HepG2 (cell line): ENCODE results near the gene SERPINI1. TPM values are rescaled to one million over a fixed set of nuclear protein-coding genes. Genes with fewer than 3 reads are reported as not detected.

Experiments
- ATAC-seq: fragments of 200-7000 bp; cut with Tn5 transposase; 3 replicates; pipeline ENCODE4 v1.9.1; 2020; ENCODE audit warnings: mild to moderate bottlenecking, moderate library complexity
- BruUV-seq: library from RNA; stranded (reverse); fragments of 400-500 nt; replicated peaks from 2 replicates; lab custom pipeline; 2021; lab: Mats Ljungman, UMichigan
- CTCF ChIA-PET: fragments of 300-600 bp; formaldehyde crosslinking; extraction: SDS; loops from one replicate; lab custom pipeline; 2021; ENCODE audit warnings: low total read pairs, inconsistent platforms, low intra/inter-chr PET ratio; lab: Yijun Ruan, JAX
- POLR2A ChIA-PET: fragments of 350-600 bp; sonication (Branson Sonifier 250); formaldehyde crosslinking; loops from one replicate; lab custom pipeline; 2020; ENCODE audit warnings: antibody characterized with exemption, inconsistent platforms; lab: Yijun Ruan, JAX
- DNase-seq: peaks from one replicate; pipeline ENCODE4 v3.0.0-alpha.2; 2015; ENCODE audit warnings: low spot score
- FAIRE-seq: peaks from 3 replicates; lab custom pipeline; 2011; peaks lifted over from hg19 to GRCh38; lab: Jason Lieb, UNC
- H2AFZ ChIP-seq: one replicate; pipeline ENCODE4 v1.6.1; 2011; ENCODE audit warnings: low read length, inconsistent platforms
- H3K27ac ChIP-seq: fragments of 300-600 bp; 3 replicates; pipeline ENCODE4 v1.8.0; 2011; ENCODE audit warnings: mixed run types, mild to moderate bottlenecking, mixed read lengths, low read length, inconsistent platforms; ENCODE audit not compliant: insufficient read depth; ENCODE audit errors: extremely low read length
- H3K27me3 ChIP-seq, 2 experiments: fragments of 200-600 bp in 1 of 2; 2 replicates in 1 of 2; 3 replicates in 1 of 2; pipeline versions ENCODE4 v1.6.0 to v1.8.0; 2011; ENCODE audit warnings: low read length in 2 of 2, mild to moderate bottlenecking in 2 of 2, moderate library complexity in 2 of 2, inconsistent platforms in 1 of 2; ENCODE audit not compliant: insufficient read depth in 2 of 2, control insufficient read depth in 1 of 2
- H3K36me3 ChIP-seq, 2 experiments: fragments of 200-600 bp in 1 of 2; replicated peaks in 1 of 2; 2 replicates in 1 of 2; 3 replicates in 1 of 2; pipeline versions ENCODE4 v1.5.1 to v1.8.0; 2011; ENCODE audit warnings: low read length in 2 of 2, inconsistent platforms in 1 of 2; ENCODE audit not compliant: insufficient read depth in 2 of 2, control insufficient read depth in 1 of 2
- H3K4me1 ChIP-seq: 2 replicates; pipeline ENCODE4 v1.5.1; 2012; ENCODE audit warnings: low read length, inconsistent platforms; ENCODE audit not compliant: insufficient read depth
- H3K4me2 ChIP-seq: 2 replicates; pipeline ENCODE4 v1.6.0; 2011; ENCODE audit warnings: low read depth, low read length, inconsistent platforms
- H3K4me3 ChIP-seq, 3 experiments: fragments of 200-600 bp in 1 of 3; sonication (generic), shearing (Covaris generic) in 1 of 3; replicated peaks in 1 of 3; 2 replicates each; pipeline ENCODE4 v1.5.1; 2011 to 2016; ENCODE audit warnings: low read length in 3 of 3, inconsistent platforms in 2 of 3, low read depth in 2 of 3, mild to moderate bottlenecking in 2 of 3, control low read depth in 1 of 3, mixed read lengths in 1 of 3; ENCODE audit not compliant: insufficient read depth in 1 of 3
- H3K79me2 ChIP-seq: one replicate; pipeline ENCODE4 v1.6.1; 2011; ENCODE audit warnings: low read length, inconsistent platforms; ENCODE audit not compliant: insufficient read depth
- H3K9ac ChIP-seq: 2 replicates; pipeline ENCODE4 v1.6.0; 2011; ENCODE audit warnings: mild to moderate bottlenecking, low read depth, low read length, inconsistent platforms; ENCODE audit not compliant: insufficient read depth
- H3K9me3 ChIP-seq: 2 replicates; pipeline ENCODE4 v1.5.1; 2012; ENCODE audit warnings: mild to moderate bottlenecking, low read length
- H4K20me1 ChIP-seq: 2 replicates; pipeline ENCODE4 v1.6.0; 2011; ENCODE audit warnings: inconsistent platforms, mild to moderate bottlenecking, low read length, moderate library complexity; ENCODE audit not compliant: insufficient read depth
- AKNA ChIP-seq: sonication (generic); formaldehyde crosslinking; IDR thresholded peaks from 2 replicates; pipeline ENCODE4 v1.4.0; 2020; ENCODE audit warnings: missing genetic modification reagents, borderline replicate concordance
- KLF6 ChIP-seq: IDR thresholded peaks from 2 replicates; pipeline ENCODE4 v1.8.0; 2016; ENCODE audit warnings: missing biosample characterization, missing genetic modification reagents
- SP2 ChIP-seq: sonication (generic); formaldehyde crosslinking; IDR thresholded peaks from 2 replicates; pipeline ENCODE4 v1.5.1; 2020; ENCODE audit warnings: mild to moderate bottlenecking, missing genetic modification reagents
- TGIF2 ChIP-seq: IDR thresholded peaks from 2 replicates; pipeline ENCODE4 v1.6.1; 2016; ENCODE audit warnings: control low read depth, missing compliant biosample characterization
- ZBTB8A ChIP-seq: sonication (generic); formaldehyde crosslinking; IDR thresholded peaks from 2 replicates; pipeline ENCODE4 v1.4.0; 2020; ENCODE audit warnings: mild to moderate bottlenecking, low read depth, missing genetic modification reagents, borderline replicate concordance
- ZNF326 ChIP-seq: sonication (generic); formaldehyde crosslinking; IDR thresholded peaks from 2 replicates; pipeline ENCODE4 v1.4.0; 2020; ENCODE audit warnings: missing genetic modification reagents, borderline replicate concordance
- ZNF430 ChIP-seq: sonication (generic); formaldehyde crosslinking; IDR thresholded peaks from 2 replicates; pipeline ENCODE4 v1.9.0; 2021; ENCODE audit warnings: mild to moderate bottlenecking, missing genetic modification reagents
- ZNF781 ChIP-seq: sonication (generic); formaldehyde crosslinking; IDR thresholded peaks from 2 replicates; pipeline ENCODE4 v1.5.1; 2020; ENCODE audit warnings: borderline replicate concordance, mild to moderate bottlenecking, missing genetic modification reagents; ENCODE audit errors: not compliant biosample characterization
- ZUFSP ChIP-seq: sonication (generic); formaldehyde crosslinking; IDR thresholded peaks from 2 replicates; pipeline ENCODE4 v1.9.0; 2021; ENCODE audit warnings: missing genetic modification reagents, mild to moderate bottlenecking, borderline replicate concordance
- WGBS: methylation state at CpG from one replicate; pipeline ENCODE4 v1.1.6; 2017; ENCODE audit warnings: low lambda C conversion rate; 5-methylcytosine and 5-hydroxymethylcytosine counted together
- in situ Hi-C: cut with HindIII; loops from 2 replicates; pipeline ENCODE4 v1.10.0; 2017; ENCODE audit warnings: low pct_unique_long_range_greater_than_20kb; ENCODE audit not compliant: extremely low pct_ligation_motif_present
- intact Hi-C: fragments of 100-400 bp; cut with micrococcal nuclease; formaldehyde crosslinking; loops from one replicate; pipeline ENCODE4 v1.10.0; 2022; ENCODE audit not compliant: unreplicated experiment
- polyA plus RNA-seq, 8 experiments: library from polyadenylated mRNA; depleted of rRNA in 3 of 8; stranded (reverse) in 7 of 8; unstranded in 1 of 8; fragments of >200 nt; fragmentation: Illumina TruSeq in 4 of 8; extraction: Trizol in 4 of 8; gene quantifications; 2 replicates each; pipeline versions ENCODE4 v1.2.1 to v1.2.3, GENCODE V29; 2011 to 2016; ENCODE audit warnings: low read depth in 4 of 8, missing spikeins in 1 of 8, mixed read lengths in 1 of 8; ENCODE audit not compliant: insufficient read depth in 1 of 8
- total RNA-seq, 5 experiments: library from RNA; depleted of rRNA; stranded (reverse); fragments of >200 nt; fragmentation: Illumina TruSeq; extraction: Trizol; gene quantifications; 2 replicates each; pipeline ENCODE4 v1.2.3, GENCODE V29; 2016; ENCODE audit warnings: low read depth in 1 of 5
- TF ChIP-seq, protein P1 (sequence below): sonication (generic); formaldehyde crosslinking; IDR thresholded peaks from 2 replicates; pipeline ENCODE4 v1.5.1; 2020; ENCODE audit warnings: mild to moderate bottlenecking, missing genetic modification reagents
- TF ChIP-seq, protein P2 (sequence below): sonication (generic); formaldehyde crosslinking; IDR thresholded peaks from 2 replicates; pipeline ENCODE4 v1.5.0; 2020; ENCODE audit warnings: missing genetic modification reagents, mild to moderate bottlenecking, borderline replicate concordance
- TF ChIP-seq, protein P3 (sequence below): sonication (generic); formaldehyde crosslinking; conservative IDR thresholded peaks from 2 replicates; pipeline ENCODE4 v1.8.0; 2022; ENCODE audit warnings: missing genetic modification reagents

The SERPINI1 gene
- total and polyA plus RNA-seq, 2 of the 13 experiments (the other 11 are each of a cell fraction or from before 2014, with no cell fraction given) = 14.7 to 58.0 TPM

- no peak overlapping the region for H3K9ac ChIP-seq
- intact Hi-C loops (no loop called here), in situ Hi-C loops (no loop called here)
- ChIA-PET POLR2A (no interaction called here), CTCF (no interaction called here)
- peaks cover 60% of the 10 kb centered on the region for H3K4me1 ChIP-seq
- WGBS = 80% methylated on average over 3 of the region's 3 CpGs
- no peak overlapping the region for H2AFZ ChIP-seq
- H3K27ac ChIP-seq = no peak overlapping the region
- no peaks in the 10 kb centered on the region for H3K27me3 ChIP-seq
- H3K9me3 ChIP-seq = no peaks in the 10 kb centered on the region
- peaks cover 0 to 1% of the 10 kb centered on the region in 2 experiments; a peak in 1 of 5 replicates for H3K36me3 ChIP-seq
- H4K20me1 ChIP-seq = peaks cover 26% of the 10 kb centered on the region
- no peak overlapping the region for H3K4me2 ChIP-seq
- ATAC-seq (no peak), FAIRE-seq (no peak), DNase-seq (no peak)
- no peak overlapping the region for H3K4me3 ChIP-seq
- no TSS peak for BruUV-seq
- H3K79me2 ChIP-seq = peaks cover 95% of the 10 kb centered on the region
- TF ChIP-seq ZBTB8A (CRISPR knock-in tag) (no peak), AKNA (CRISPR knock-in tag) (no peak), ZNF781 (CRISPR knock-in tag) (no peak), SP2 (no peak), ZUFSP (CRISPR knock-in tag) (no peak), KLF6 (CRISPR knock-in tag) (no peak), ZNF326 (no peak), ZNF430 (no peak), TGIF2 (CRISPR knock-in tag) (no peak)
- TF ChIP-seq, protein P1, sequence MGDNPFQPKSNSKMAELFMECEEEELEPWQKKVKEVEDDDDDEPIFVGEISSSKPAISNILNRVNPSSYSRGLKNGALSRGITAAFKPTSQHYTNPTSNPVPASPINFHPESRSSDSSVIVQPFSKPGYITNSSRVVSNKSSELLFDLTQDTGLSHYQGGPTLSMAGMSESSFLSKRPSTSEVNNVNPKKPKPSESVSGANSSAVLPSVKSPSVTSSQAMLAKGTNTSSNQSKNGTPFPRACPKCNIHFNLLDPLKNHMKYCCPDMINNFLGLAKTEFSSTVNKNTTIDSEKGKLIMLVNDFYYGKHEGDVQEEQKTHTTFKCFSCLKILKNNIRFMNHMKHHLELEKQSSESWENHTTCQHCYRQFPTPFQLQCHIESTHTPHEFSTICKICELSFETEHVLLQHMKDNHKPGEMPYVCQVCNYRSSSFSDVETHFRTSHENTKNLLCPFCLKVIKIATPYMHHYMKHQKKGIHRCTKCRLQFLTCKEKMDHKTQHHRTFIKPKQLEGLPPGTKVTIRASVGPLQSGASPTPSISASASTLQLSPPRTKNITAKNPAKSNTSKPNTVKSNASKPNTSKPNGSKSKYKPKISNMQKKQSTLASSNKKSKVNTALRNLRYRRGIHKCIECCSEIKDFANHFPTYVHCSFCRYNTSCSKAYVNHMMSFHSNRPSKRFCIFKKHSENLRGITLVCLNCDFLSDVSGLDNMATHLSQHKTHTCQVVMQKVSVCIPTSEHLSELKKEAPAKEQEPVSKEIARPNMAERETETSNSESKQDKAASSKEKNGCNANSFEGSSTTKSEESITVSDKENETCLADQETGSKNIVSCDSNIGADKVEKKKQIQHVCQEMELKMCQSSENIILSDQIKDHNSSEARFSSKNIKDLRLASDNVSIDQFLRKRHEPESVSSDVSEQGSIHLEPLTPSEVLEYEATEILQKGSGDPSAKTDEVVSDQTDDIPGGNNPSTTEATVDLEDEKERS (CRISPR knock-in tag) = no peak
- TF ChIP-seq, protein P2, sequence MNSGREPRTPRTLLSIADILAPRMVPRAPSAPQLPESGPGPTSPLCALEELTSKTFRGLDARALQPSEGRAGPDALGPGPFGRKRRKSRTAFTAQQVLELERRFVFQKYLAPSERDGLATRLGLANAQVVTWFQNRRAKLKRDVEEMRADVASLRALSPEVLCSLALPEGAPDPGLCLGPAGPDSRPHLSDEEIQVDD (CRISPR knock-in tag) = no peak
- TF ChIP-seq, protein P3, sequence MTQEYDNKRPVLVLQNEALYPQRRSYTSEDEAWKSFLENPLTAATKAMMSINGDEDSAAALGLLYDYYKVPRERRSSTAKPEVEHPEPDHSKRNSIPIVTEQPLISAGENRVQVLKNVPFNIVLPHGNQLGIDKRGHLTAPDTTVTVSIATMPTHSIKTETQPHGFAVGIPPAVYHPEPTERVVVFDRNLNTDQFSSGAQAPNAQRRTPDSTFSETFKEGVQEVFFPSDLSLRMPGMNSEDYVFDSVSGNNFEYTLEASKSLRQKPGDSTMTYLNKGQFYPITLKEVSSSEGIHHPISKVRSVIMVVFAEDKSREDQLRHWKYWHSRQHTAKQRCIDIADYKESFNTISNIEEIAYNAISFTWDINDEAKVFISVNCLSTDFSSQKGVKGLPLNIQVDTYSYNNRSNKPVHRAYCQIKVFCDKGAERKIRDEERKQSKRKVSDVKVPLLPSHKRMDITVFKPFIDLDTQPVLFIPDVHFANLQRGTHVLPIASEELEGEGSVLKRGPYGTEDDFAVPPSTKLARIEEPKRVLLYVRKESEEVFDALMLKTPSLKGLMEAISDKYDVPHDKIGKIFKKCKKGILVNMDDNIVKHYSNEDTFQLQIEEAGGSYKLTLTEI = no peak
Measured at GRCh38 chr3:167728176-167728575, 7.3 kb upstream of the SERPINI1 start.
